ENCODE data around the gene PYDC1. TPM values are rescaled to one million over a fixed set of nuclear protein-coding genes. Genes with fewer than 3 reads are reported as not detected.

The PYDC1 gene
- total and polyA plus RNA-seq, 2 experiments from 2014 or later = 1.8 TPM; not detected in 1

GRCh38 chr16:31260136-31260931 lies 43.4 kb upstream of the PYDC1 start:
- no peak overlapping the region for H3K27ac ChIP-seq (ENCODE audit: low read depth)
- peaks cover 7% of the 10 kb centered on the region for H3K27me3 Mint-ChIP-seq (ENCODE audit: insufficient read depth, low read depth, poor library complexity)
- H3K4me3 Mint-ChIP-seq = no peak overlapping the region
- no peaks in the 10 kb centered on the region for H3K36me3 ChIP-seq (ENCODE audit: insufficient read depth)
- no peaks in the 10 kb centered on the region for H3F3A ChIP-seq (replicated peaks; ENCODE audit: low read depth)
- H2AFZ ChIP-seq = no peak overlapping the region
- H3K9me3 Mint-ChIP-seq = no peaks in the 10 kb centered on the region; the same call in 2 of the 3 replicates
- H3K4me1 ChIP-seq (ENCODE audit: insufficient read depth) = no peaks in the 10 kb centered on the region
- no peaks in the 10 kb centered on the region for H4K20me1 ChIP-seq (replicated peaks; ENCODE audit: insufficient read depth)
- no peak for TF ChIP-seq JUNB (IDR thresholded peaks at IDR 0.05; ENCODE audit: unreplicated experiment)
- no peak for TF ChIP-seq ZNF114 (CRISPR knock-in tag; IDR thresholded peaks at IDR 0.05)
- TF ChIP-seq NANOG (IDR thresholded peaks at IDR 0.05; ENCODE audit: borderline replicate concordance) = no peak
- TF ChIP-seq, protein P1, sequence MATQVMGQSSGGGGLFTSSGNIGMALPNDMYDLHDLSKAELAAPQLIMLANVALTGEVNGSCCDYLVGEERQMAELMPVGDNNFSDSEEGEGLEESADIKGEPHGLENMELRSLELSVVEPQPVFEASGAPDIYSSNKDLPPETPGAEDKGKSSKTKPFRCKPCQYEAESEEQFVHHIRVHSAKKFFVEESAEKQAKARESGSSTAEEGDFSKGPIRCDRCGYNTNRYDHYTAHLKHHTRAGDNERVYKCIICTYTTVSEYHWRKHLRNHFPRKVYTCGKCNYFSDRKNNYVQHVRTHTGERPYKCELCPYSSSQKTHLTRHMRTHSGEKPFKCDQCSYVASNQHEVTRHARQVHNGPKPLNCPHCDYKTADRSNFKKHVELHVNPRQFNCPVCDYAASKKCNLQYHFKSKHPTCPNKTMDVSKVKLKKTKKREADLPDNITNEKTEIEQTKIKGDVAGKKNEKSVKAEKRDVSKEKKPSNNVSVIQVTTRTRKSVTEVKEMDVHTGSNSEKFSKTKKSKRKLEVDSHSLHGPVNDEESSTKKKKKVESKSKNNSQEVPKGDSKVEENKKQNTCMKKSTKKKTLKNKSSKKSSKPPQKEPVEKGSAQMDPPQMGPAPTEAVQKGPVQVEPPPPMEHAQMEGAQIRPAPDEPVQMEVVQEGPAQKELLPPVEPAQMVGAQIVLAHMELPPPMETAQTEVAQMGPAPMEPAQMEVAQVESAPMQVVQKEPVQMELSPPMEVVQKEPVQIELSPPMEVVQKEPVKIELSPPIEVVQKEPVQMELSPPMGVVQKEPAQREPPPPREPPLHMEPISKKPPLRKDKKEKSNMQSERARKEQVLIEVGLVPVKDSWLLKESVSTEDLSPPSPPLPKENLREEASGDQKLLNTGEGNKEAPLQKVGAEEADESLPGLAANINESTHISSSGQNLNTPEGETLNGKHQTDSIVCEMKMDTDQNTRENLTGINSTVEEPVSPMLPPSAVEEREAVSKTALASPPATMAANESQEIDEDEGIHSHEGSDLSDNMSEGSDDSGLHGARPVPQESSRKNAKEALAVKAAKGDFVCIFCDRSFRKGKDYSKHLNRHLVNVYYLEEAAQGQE (IDR thresholded peaks at IDR 0.05; ENCODE audit: unreplicated experiment) = no peak
- TF ChIP-seq, protein P2, sequence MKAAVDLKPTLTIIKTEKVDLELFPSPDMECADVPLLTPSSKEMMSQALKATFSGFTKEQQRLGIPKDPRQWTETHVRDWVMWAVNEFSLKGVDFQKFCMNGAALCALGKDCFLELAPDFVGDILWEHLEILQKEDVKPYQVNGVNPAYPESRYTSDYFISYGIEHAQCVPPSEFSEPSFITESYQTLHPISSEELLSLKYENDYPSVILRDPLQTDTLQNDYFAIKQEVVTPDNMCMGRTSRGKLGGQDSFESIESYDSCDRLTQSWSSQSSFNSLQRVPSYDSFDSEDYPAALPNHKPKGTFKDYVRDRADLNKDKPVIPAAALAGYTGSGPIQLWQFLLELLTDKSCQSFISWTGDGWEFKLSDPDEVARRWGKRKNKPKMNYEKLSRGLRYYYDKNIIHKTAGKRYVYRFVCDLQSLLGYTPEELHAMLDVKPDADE (IDR thresholded peaks at IDR 0.05) = no peak
- TF ChIP-seq EZH2 (IDR thresholded peaks at IDR 0.05; ENCODE audit: low read depth, unreplicated experiment) = no peak
- no peaks in the 10 kb centered on the region for H3K27me3 ChIP-seq (ENCODE audit: insufficient read depth)
- DNase-seq (ENCODE audit: low spot score) (no peak), ATAC-seq (no peak)
- H3K9me2 ChIP-seq (ENCODE audit: insufficient read depth) = no peaks in the 10 kb centered on the region
- H3K4me2 ChIP-seq = no peak overlapping the region
- peaks cover 3% of the 10 kb centered on the region; the same call in 1 of the 3 replicates for H3K4me1 Mint-ChIP-seq
- H3K79me2 ChIP-seq (replicated peaks; ENCODE audit: insufficient read depth) = no peaks in the 10 kb centered on the region
- no peak overlapping the region for H3K27ac Mint-ChIP-seq
- no peak overlapping the region for H3K4me3 ChIP-seq
- H3K36me3 Mint-ChIP-seq (ENCODE audit: low read depth) = no peaks in the 10 kb centered on the region

- no peak overlapping the region for H3K4me2 ChIP-seq
- Mint-ChIP-seq H3K27ac (no peak overlapping the region), H3K36me3 (ENCODE audit: low read depth) (no peaks in the 10 kb centered on the region), H3K4me3 (no peak overlapping the region), H3K4me1 (no peaks in the 10 kb centered on the region), H3K27me3 (ENCODE audit: insufficient read depth, low read depth, poor library complexity) (peaks cover 7% of the 10 kb centered on the region), H3K9me3 (no peaks in the 10 kb centered on the region; the same call in 2 of the 3 replicates)
- no peak overlapping the region for H3K4me3 ChIP-seq
- no peaks in the 10 kb centered on the region for H3K27me3 ChIP-seq (ENCODE audit: insufficient read depth)
- DNase-seq (ENCODE audit: low spot score) (no peak), ATAC-seq (no peak)
- H3K4me1 ChIP-seq (ENCODE audit: insufficient read depth) = no peaks in the 10 kb centered on the region
- no peaks in the 10 kb centered on the region for H3F3A ChIP-seq (replicated peaks; ENCODE audit: low read depth)
- H2AFZ ChIP-seq = no peak overlapping the region
- H3K9me2 ChIP-seq (ENCODE audit: insufficient read depth) = no peaks in the 10 kb centered on the region
- no peak overlapping the region for H3K27ac ChIP-seq (ENCODE audit: low read depth)
- no peaks in the 10 kb centered on the region for H3K36me3 ChIP-seq (ENCODE audit: insufficient read depth)
- H3K79me2 ChIP-seq (replicated peaks; ENCODE audit: insufficient read depth) = no peaks in the 10 kb centered on the region
- H4K20me1 ChIP-seq (replicated peaks; ENCODE audit: insufficient read depth) = no peaks in the 10 kb centered on the region
- TF ChIP-seq, protein P3, sequence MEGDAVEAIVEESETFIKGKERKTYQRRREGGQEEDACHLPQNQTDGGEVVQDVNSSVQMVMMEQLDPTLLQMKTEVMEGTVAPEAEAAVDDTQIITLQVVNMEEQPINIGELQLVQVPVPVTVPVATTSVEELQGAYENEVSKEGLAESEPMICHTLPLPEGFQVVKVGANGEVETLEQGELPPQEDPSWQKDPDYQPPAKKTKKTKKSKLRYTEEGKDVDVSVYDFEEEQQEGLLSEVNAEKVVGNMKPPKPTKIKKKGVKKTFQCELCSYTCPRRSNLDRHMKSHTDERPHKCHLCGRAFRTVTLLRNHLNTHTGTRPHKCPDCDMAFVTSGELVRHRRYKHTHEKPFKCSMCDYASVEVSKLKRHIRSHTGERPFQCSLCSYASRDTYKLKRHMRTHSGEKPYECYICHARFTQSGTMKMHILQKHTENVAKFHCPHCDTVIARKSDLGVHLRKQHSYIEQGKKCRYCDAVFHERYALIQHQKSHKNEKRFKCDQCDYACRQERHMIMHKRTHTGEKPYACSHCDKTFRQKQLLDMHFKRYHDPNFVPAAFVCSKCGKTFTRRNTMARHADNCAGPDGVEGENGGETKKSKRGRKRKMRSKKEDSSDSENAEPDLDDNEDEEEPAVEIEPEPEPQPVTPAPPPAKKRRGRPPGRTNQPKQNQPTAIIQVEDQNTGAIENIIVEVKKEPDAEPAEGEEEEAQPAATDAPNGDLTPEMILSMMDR (conservative IDR thresholded peaks at IDR 0.05; ENCODE audit: low read depth in 2 of 2) = no peak
- TF ChIP-seq POLR2AphosphoS5 (IDR thresholded peaks at IDR 0.05; ENCODE audit: low read depth) (no peak), JUNB (IDR thresholded peaks at IDR 0.05; ENCODE audit: unreplicated experiment) (no peak), CREB1 (CRISPR knock-in tag; IDR thresholded peaks at IDR 0.05; ENCODE audit: low read depth) (no peak)
- TF ChIP-seq, protein P2 (IDR thresholded peaks at IDR 0.05) = no peak
- TF ChIP-seq, protein P1 (IDR thresholded peaks at IDR 0.05; ENCODE audit: unreplicated experiment) = no peak
Measured at GRCh38 chr16:31258366-31258765, 41.4 kb upstream of the PYDC1 start.
